AG10803 (cell line): Measurements from ENCODE around the gene B3GNT4.
"Not testable (repeated sequence)": the region's sequence is repeated elsewhere in the genome, so short reads cannot be mapped to it uniquely, and the experiment has no call there.

ENCODE experiments used
- DNase-seq: peaks from one replicate; pipeline ENCODE4 v3.0.0; 2010; ENCODE audit warnings: low read depth
- H3K4me3 ChIP-seq: 2 replicates; pipeline ENCODE4 v1.5.1; 2011; ENCODE audit warnings: mild to moderate bottlenecking, low read length, control low read depth
- CTCF ChIP-seq: conservative IDR thresholded peaks from 2 replicates; pipeline ENCODE4 v1.5.1; 2011; ENCODE audit warnings: mild to moderate bottlenecking, low read length, control low read depth, inconsistent platforms

The B3GNT4 gene

GRCh38 chr12:122238861-122239260 is 35.4 kb downstream of the B3GNT4 start:
- no peak for TF ChIP-seq CTCF
- H3K4me3 ChIP-seq = no peak overlapping the region
- no peak for DNase-seq

GRCh38 chr12:122243965-122244364 is 40.5 kb downstream of the B3GNT4 start:
- DNase-seq = no peak
- no peak for TF ChIP-seq CTCF

GRCh38 chr12:122244565-122245371 is 41.3 kb downstream of the B3GNT4 start:
- no peak for DNase-seq
- no peak overlapping the region for H3K4me3 ChIP-seq
- TF ChIP-seq CTCF = no peak

More at GRCh38 chr12:122243965-122244364, 40.5 kb downstream of the B3GNT4 start:
- no peak overlapping the region for H3K4me3 ChIP-seq

- H3K4me3 ChIP-seq = no peak overlapping the region
- TF ChIP-seq CTCF = no peak
- DNase-seq = no peak
Observed at GRCh38 chr12:122245553-122245952, 42.0 kb downstream of the B3GNT4 start.

- H3K4me3 ChIP-seq = no peak overlapping the region
- DNase-seq = no peak
- TF ChIP-seq CTCF = no peak
Observed at GRCh38 chr12:122250047-122250446, 46.5 kb downstream of the B3GNT4 start.

- TF ChIP-seq CTCF = no peak
- no peak overlapping the region for H3K4me3 ChIP-seq
- DNase-seq = no peak
Observed at GRCh38 chr12:122250536-122250935, 47.0 kb downstream of the B3GNT4 start.

GRCh38 chr12:122258462-122258861 is 55.0 kb downstream of the B3GNT4 start:
- H3K4me3 ChIP-seq, DNase-seq: not testable (repeated sequence)
